GM12878 (cell line): Measurements from ENCODE around the gene FAM228B. TPM values are rescaled to one million over a fixed set of nuclear protein-coding genes. Genes with fewer than 3 reads are reported as not detected.

Experiments
- BCLAF1 ChIP-seq: fragments of 450-650 bp; IDR thresholded peaks from 2 replicates; pipeline ENCODE4 v1.6.1; 2017; ENCODE audit warnings: antibody characterized with exemption, mild to moderate bottlenecking, moderate library complexity
- BRCA1 ChIP-seq: IDR thresholded peaks from 2 replicates; pipeline ENCODE4 v1.6.1; 2011; ENCODE audit warnings: low read depth, low read length, improper control_type of control experiment
- GATAD2B ChIP-seq: fragments of 450-650 bp; conservative IDR thresholded peaks from 2 replicates; pipeline ENCODE4 v1.6.1; 2017; ENCODE audit warnings: low read depth, mild to moderate bottlenecking, moderate library complexity
- IKZF2 ChIP-seq, 2 experiments: fragments of 450-650 bp; IDR thresholded peaks; 2 replicates each; pipeline ENCODE4 v1.6.1; 2017; ENCODE audit warnings: mild to moderate bottlenecking in 2 of 2, moderate library complexity in 2 of 2
- MYC ChIP-seq: IDR thresholded peaks from 2 replicates; pipeline ENCODE4 v1.6.1; 2011; ENCODE audit warnings: mild to moderate bottlenecking, low read length, moderate library complexity, inconsistent platforms; ENCODE audit not compliant: insufficient read depth, insufficient replicate concordance, insufficient read length, severe bottlenecking
- STAT1 ChIP-seq: fragments of 450-650 bp; conservative IDR thresholded peaks from 2 replicates; pipeline ENCODE4 v1.6.1; 2014; ENCODE audit warnings: antibody characterized with exemption, mild to moderate bottlenecking
- SUPT20H ChIP-seq: IDR thresholded peaks from 2 replicates; pipeline ENCODE4 v1.6.1; 2011; ENCODE audit warnings: low read depth, mild to moderate bottlenecking, low read length, moderate library complexity, borderline replicate concordance; ENCODE audit not compliant: control insufficient read depth
- USF2 ChIP-seq: IDR thresholded peaks from 2 replicates; pipeline ENCODE4 v1.6.1; 2011; ENCODE audit warnings: low read depth, low read length, improper control_type of control experiment, borderline replicate concordance
- ZBED1 ChIP-seq: IDR thresholded peaks from 2 replicates; pipeline ENCODE4 v1.6.1; 2016; ENCODE audit warnings: borderline replicate concordance
- polyA plus RNA-seq, 11 experiments: library from polyadenylated mRNA; depleted of rRNA in 4 of 11; unstranded in 6 of 11; stranded (reverse) in 5 of 11; fragments of >200 nt; fragmentation: Nextera tagmentation in 4 of 11; fragmentation: Illumina TruSeq in 1 of 11; extraction: Ambion mirVana in 4 of 11; extraction: Trizol in 1 of 11; gene quantifications; 1 replicate in 1 of 11; 2 replicates in 10 of 11; pipeline versions ENCODE4 v1.2.1 to v1.2.3, GENCODE V29; 2011 to 2016; ENCODE audit warnings: inconsistent platforms in 2 of 11, missing spikeins in 2 of 11, low read depth in 1 of 11
- total RNA-seq, 4 experiments: library from RNA; depleted of rRNA in 3 of 4; stranded (reverse); fragments of >200 nt in 3 of 4; fragmentation: Illumina TruSeq in 1 of 4; extraction: Trizol in 1 of 4; gene quantifications; 2 replicates each; pipeline versions ENCODE4 v1.2.1 to v1.2.3, GENCODE V29; 2013 to 2021

Gene FAM228B
- total and polyA plus RNA-seq, 10 of the 15 experiments (the other 5 are each of a cell fraction or from before 2014, with no cell fraction given) = 3.9 to 11.0 (median 7.5) TPM

- TF ChIP-seq BCLAF1 = 0 out of 2 replicates have a peak, but pooled peaks have one; percentile 57
- TF ChIP-seq BRCA1 = no peak
- TF ChIP-seq ZBED1 = no peak
- peak; percentile 46 for TF ChIP-seq MYC
- TF ChIP-seq STAT1 = 0 out of 2 replicates have a peak, but pooled peaks have one; percentile 34
- TF ChIP-seq GATAD2B = peak; percentile 98
- no peak for TF ChIP-seq USF2
- TF ChIP-seq IKZF2 (IDR thresholded peaks at IDR 0.05) = peak in 1 of 2 experiments; percentile 2; a peak in 1 of 4 replicates
- no peak for TF ChIP-seq SUPT20H
- TF ChIP-seq, all 136 proteins: peak for 50
Observed at GRCh38 chr2:24123195-24123921, at the start of gene FAM228B, which contains the start of gene PFN4 (continued).
